SK-N-SH (cell line): ENCODE data around the gene TUBA4B. TPM values are rescaled to one million over a fixed set of nuclear protein-coding genes. Genes with fewer than 3 reads are reported as not detected.
A peak's percentile ranks its signal among the peaks of the same experiment; 100 is the strongest.

Experiments
- CTCF ChIA-PET: fragments of 300-600, 350-600 bp; formaldehyde crosslinking; extraction: SDS; loops from one replicate; lab custom pipeline; 2021; lab: Yijun Ruan, JAX
- POLR2A ChIA-PET: fragments of 350-600 bp; sonication (Branson Sonifier 250); formaldehyde crosslinking; extraction: SDS; loops from one replicate; lab custom pipeline; 2020; ENCODE audit warnings: antibody characterized with exemption, inconsistent platforms; lab: Yijun Ruan, JAX
- DNase-seq: peaks from one replicate; pipeline ENCODE4 v3.0.0; 2012
- H2AFZ ChIP-seq: fragments of 200-600 bp; sonication (generic); 2 replicates; pipeline ENCODE4 v1.8.1; 2016; ENCODE audit warnings: antibody characterized with exemption, mild to moderate bottlenecking, low read depth
- H3F3A ChIP-seq: fragments of 200-600 bp; sonication (generic); replicated peaks from 2 replicates; pipeline ENCODE3; 2016; ENCODE audit warnings: antibody characterized with exemption, mild to moderate bottlenecking; ENCODE audit not compliant: insufficient read depth
- H3K27ac ChIP-seq, 2 experiments: fragments of 200-500 bp in 1 of 2; fragments of 200-600 bp in 1 of 2; sonication (Bioruptor generic) in 1 of 2; sonication (generic), shearing (Covaris generic) in 1 of 2; 2 replicates each; pipeline versions ENCODE4 v1.5.1 to v1.6.1; 2014 to 2016; ENCODE audit warnings: low read depth in 2 of 2, inconsistent platforms in 1 of 2, low read length in 1 of 2, mild to moderate bottlenecking in 1 of 2, mixed read lengths in 1 of 2
- H3K27me3 ChIP-seq: fragments of 200-600 bp; sonication (generic), shearing (Covaris generic); 2 replicates; pipeline ENCODE4 v1.6.1; 2016; ENCODE audit warnings: mixed run types; ENCODE audit not compliant: insufficient read depth
- H3K36me3 ChIP-seq, 2 experiments: fragments of 200-500 bp in 1 of 2; fragments of 200-600 bp in 1 of 2; sonication (Bioruptor generic) in 1 of 2; sonication (generic) in 1 of 2; replicated peaks in 1 of 2; 2 replicates each; pipeline versions ENCODE3 to v1.5.1; 2014 to 2016; ENCODE audit warnings: low read length in 1 of 2, mild to moderate bottlenecking in 1 of 2; ENCODE audit not compliant: insufficient read depth in 2 of 2, control insufficient read depth in 1 of 2
- H3K4me1 ChIP-seq, 2 experiments: fragments of 200-500 bp in 1 of 2; fragments of 200-600 bp in 1 of 2; sonication (Bioruptor generic) in 1 of 2; sonication (generic), shearing (Covaris generic) in 1 of 2; 2 replicates each; pipeline versions ENCODE4 v1.5.1 to v1.6.1; 2014 to 2016; ENCODE audit warnings: low read depth in 1 of 2, low read length in 1 of 2, mixed run types in 1 of 2; ENCODE audit not compliant: insufficient read depth in 2 of 2, control insufficient read depth in 1 of 2
- H3K4me2 ChIP-seq: fragments of 200-600 bp; sonication (generic), shearing (Covaris generic); 2 replicates; pipeline ENCODE4 v1.6.1; 2017; ENCODE audit warnings: mixed run types
- H3K4me3 ChIP-seq, 2 experiments: fragments of 200-500 bp in 1 of 2; fragments of 200-600 bp in 1 of 2; sonication (Bioruptor generic) in 1 of 2; sonication (generic), shearing (Covaris generic) in 1 of 2; 2 replicates each; pipeline versions ENCODE4 v1.5.1 to v1.8.1; 2014 to 2016; ENCODE audit warnings: low read depth in 2 of 2, inconsistent platforms in 1 of 2, low read length in 1 of 2, mild to moderate bottlenecking in 1 of 2, mixed read lengths in 1 of 2, moderate library complexity in 1 of 2
- H3K79me2 ChIP-seq: fragments of 200-600 bp; sonication (generic); 2 replicates; pipeline ENCODE4 v1.8.1; 2017; ENCODE audit warnings: mild to moderate bottlenecking; ENCODE audit not compliant: insufficient read depth
- H3K9ac ChIP-seq: fragments of 200-600 bp; sonication (generic); 2 replicates; pipeline ENCODE4 v1.6.1; 2017; ENCODE audit warnings: mixed run types
- H3K9me2 ChIP-seq: fragments of 200-600 bp; sonication (generic); 2 replicates; pipeline ENCODE4 v1.6.1; 2017; ENCODE audit warnings: mixed run types
- H3K9me3 ChIP-seq: fragments of 200-600 bp; sonication (generic); 2 replicates; pipeline ENCODE4 v1.6.1; 2017; ENCODE audit warnings: mixed run types, mild to moderate bottlenecking, moderate library complexity
- H4K20me1 ChIP-seq: fragments of 200-600 bp; sonication (generic); 2 replicates; pipeline ENCODE4 v1.6.1; 2017; ENCODE audit warnings: mild to moderate bottlenecking, mixed run types; ENCODE audit not compliant: insufficient read depth
- CHD2 ChIP-seq: fragments of 150-350 bp; IDR thresholded peaks from 2 replicates; pipeline ENCODE4 v1.6.1; 2018; ENCODE audit warnings: low read length; ENCODE audit not compliant: partially characterized antibody
- ELF1 ChIP-seq: IDR thresholded peaks from 2 replicates; pipeline ENCODE4 v1.4.0; 2012
- EP300 ChIP-seq, 2 experiments: IDR thresholded peaks; 2 replicates each; pipeline versions ENCODE4 v1.4.0 to v1.6.1; 2012; ENCODE audit warnings: borderline replicate concordance in 1 of 2, low read depth in 1 of 2, low read length in 1 of 2
- EZH2phosphoT487 ChIP-seq: fragments of 200-600 bp; sonication (generic); IDR thresholded peaks from 2 replicates; pipeline ENCODE4 v1.6.1; 2017; ENCODE audit warnings: low read depth, mixed run types, mild to moderate bottlenecking, antibody characterized with exemption, moderate library complexity, borderline replicate concordance
- FOSL2 ChIP-seq: IDR thresholded peaks from 2 replicates; pipeline ENCODE4 v1.4.0; 2012; ENCODE audit warnings: low read depth, mild to moderate bottlenecking, moderate library complexity, borderline replicate concordance
- FOXM1 ChIP-seq: IDR thresholded peaks from 2 replicates; pipeline ENCODE4 v1.4.0; 2012; ENCODE audit warnings: low read depth, mild to moderate bottlenecking
- GABPA ChIP-seq: IDR thresholded peaks from 2 replicates; pipeline ENCODE4 v1.4.0; 2012; ENCODE audit warnings: low read depth, mild to moderate bottlenecking
- JUND ChIP-seq: IDR thresholded peaks from 2 replicates; pipeline ENCODE4 v1.4.0; 2012
- MEF2A ChIP-seq: IDR thresholded peaks from 2 replicates; pipeline ENCODE4 v1.4.0; 2012; ENCODE audit warnings: low read depth, borderline replicate concordance
- MXI1 ChIP-seq: IDR thresholded peaks from 2 replicates; pipeline ENCODE4 v1.6.1; 2012; ENCODE audit warnings: mild to moderate bottlenecking, low read depth, low read length, improper control_type of control experiment
- NFIC ChIP-seq: IDR thresholded peaks from 2 replicates; pipeline ENCODE4 v1.4.0; 2012; ENCODE audit warnings: borderline replicate concordance
- NRF1 ChIP-seq: IDR thresholded peaks from 2 replicates; pipeline ENCODE4 v1.6.1; 2012; ENCODE audit warnings: low read depth, mild to moderate bottlenecking, low read length
- RAD21 ChIP-seq: IDR thresholded peaks from 2 replicates; pipeline ENCODE4 v1.6.1; 2012; ENCODE audit warnings: mild to moderate bottlenecking, low read length
- RCOR1 ChIP-seq: fragments of 150-350 bp; IDR thresholded peaks from 2 replicates; pipeline ENCODE4 v1.6.1; 2017; ENCODE audit warnings: antibody characterized with exemption, low read length
- RFX5 ChIP-seq: IDR thresholded peaks from 2 replicates; pipeline ENCODE4 v1.6.1; 2012; ENCODE audit warnings: mild to moderate bottlenecking, improper control_type of control experiment, low read length
- RXRA ChIP-seq: IDR thresholded peaks from 2 replicates; pipeline ENCODE4 v1.4.0; 2012; ENCODE audit warnings: low read depth, mild to moderate bottlenecking, borderline replicate concordance
- SIN3A ChIP-seq: IDR thresholded peaks from 2 replicates; pipeline ENCODE4 v1.6.1; 2012; ENCODE audit warnings: low read depth, mild to moderate bottlenecking, low read length, moderate library complexity, borderline replicate concordance
- SMC3 ChIP-seq: IDR thresholded peaks from 2 replicates; pipeline ENCODE4 v1.6.1; 2012; ENCODE audit warnings: low read depth, low read length, improper control_type of control experiment
- TCF12 ChIP-seq: IDR thresholded peaks from 2 replicates; pipeline ENCODE4 v1.4.0; 2012
- TEAD4 ChIP-seq: IDR thresholded peaks from 2 replicates; pipeline ENCODE4 v1.4.0; 2012; ENCODE audit warnings: mild to moderate bottlenecking, borderline replicate concordance; ENCODE audit not compliant: insufficient read depth
- YY1 ChIP-seq: IDR thresholded peaks from 2 replicates; pipeline ENCODE4 v1.4.0; 2012; ENCODE audit warnings: low read depth, mild to moderate bottlenecking
- WGBS: methylation state at CpG from one replicate; pipeline ENCODE4 v1.1.6; 2017; ENCODE audit warnings: low lambda C conversion rate; 5-methylcytosine and 5-hydroxymethylcytosine counted together
- polyA plus RNA-seq, 3 experiments: library from polyadenylated mRNA; depleted of rRNA; stranded (reverse); fragments of >200 nt; gene quantifications; 2 replicates each; pipeline ENCODE4 v1.2.3, GENCODE V29; 2012
- TF ChIP-seq, protein P1 (sequence below): IDR thresholded peaks from 2 replicates; pipeline ENCODE4; 2012
- TF ChIP-seq, protein P2 (sequence below): fragments of 150-350 bp; IDR thresholded peaks from 2 replicates; pipeline ENCODE4 v1.6.1; 2017; ENCODE audit warnings: antibody characterized with exemption, low read length, low read depth, borderline replicate concordance
- TF ChIP-seq, protein P3 (sequence below): IDR thresholded peaks from 2 replicates; pipeline ENCODE4 v1.4.0; 2012; ENCODE audit warnings: low read depth

The TUBA4B gene
- polyA plus RNA-seq, 1 of the 3 experiments (the other 2 are of a cell fraction), result 0.03 TPM

DNA sequence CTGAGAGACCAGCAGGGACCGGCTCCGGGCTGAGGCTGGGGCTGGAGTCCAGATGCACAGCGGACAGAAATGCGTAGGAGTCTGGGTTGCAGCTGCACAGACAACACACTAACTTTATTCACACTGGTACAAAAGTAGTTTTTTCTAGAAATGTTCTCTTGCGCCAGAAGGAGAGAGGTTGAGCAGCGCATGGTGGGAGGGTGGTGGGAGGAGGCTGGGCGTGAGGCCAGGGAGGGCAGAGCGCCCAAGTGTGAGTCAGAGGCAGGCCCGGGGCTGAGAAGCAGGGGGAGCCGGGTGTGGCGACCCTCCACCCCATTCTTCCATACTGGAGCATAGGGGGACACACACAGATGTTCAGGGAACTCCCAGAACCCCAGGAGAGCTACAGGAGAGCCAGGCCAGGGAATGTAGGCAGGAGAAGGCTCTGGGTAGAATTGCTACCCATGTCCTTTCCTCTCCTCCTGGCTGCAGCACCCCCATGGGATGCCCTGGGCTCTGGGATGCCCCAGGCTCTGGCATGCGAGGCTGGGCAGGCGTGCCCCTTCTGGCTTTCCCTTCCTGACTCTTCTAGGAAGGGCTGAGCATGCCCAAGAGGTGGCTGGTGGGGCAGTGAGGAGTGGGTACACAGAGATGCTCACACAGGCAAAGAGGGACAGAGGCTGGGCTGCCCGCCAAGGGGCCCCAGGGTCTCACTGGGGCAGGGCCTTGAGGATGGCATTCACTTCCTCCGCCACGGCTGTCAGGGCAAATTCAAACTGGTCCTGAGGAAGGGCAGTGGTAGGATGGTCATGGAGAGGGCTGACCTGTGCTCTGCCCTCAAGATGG, 36.7 kb downstream of the TUBA4B start:
- Histone ChIP-seq H2AFZ (no peak overlapping the region; the same call in 1 of the 2 replicates), H3K9ac (no peak overlapping the region), H3K27ac (peak overlapping the region; percentile 9 to 46; a peak in 1 of 4 replicates)

DNA sequence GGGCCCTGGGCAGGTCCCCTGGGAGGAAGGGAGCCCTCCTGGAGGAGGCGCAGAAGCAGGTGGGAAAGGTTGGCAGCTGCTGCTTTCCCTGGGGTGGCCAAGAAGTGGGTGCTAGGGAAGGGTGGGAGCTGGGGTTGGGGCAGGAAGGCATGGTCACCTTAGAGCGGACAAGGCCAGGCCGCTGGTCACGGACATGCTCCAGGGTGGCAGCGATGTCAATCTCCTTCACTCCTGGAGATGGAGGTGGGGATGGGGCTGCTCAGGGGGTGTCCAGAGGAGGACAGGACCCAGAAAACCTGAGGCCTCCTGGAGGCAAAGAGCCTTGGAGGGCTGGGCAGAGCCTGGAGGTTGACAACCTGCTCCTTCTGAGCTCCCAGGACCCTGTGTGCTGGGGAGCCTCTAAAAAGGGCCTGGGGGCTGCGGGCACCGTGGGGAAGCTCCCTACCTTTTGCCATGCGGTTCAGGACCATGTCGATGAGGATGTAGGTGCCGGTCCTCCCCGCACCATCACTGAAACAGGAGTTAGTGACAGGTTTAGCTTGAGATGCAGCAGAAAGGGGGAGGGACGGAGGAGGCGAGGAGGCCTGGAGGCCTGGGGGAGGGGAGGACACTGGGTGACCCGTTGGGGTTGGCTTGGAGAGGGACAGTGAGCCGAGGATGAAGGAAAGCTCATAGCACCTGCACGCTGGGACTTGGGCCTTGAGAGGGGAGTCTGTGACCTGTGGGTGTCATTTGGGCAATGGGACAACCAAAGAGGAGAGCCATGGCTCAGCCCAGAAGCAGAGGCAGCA, 37.5 kb downstream of the TUBA4B start:
- WGBS, result 89% methylated on average over 15 of the region's 16 CpGs
- Histone ChIP-seq H3K27ac (no peak overlapping the region), H3K27me3 (no peaks in the 10 kb centered on the region), H2AFZ (no peak overlapping the region), H3F3A (peaks cover 12% of the 10 kb centered on the region), H4K20me1 (no peaks in the 10 kb centered on the region), H3K4me1 (peaks cover 8% of the 10 kb centered on the region in 2 experiments; a peak in 1 of 4 replicates), H3K4me2 (peak overlapping the region; percentile 66; the same call in 1 of the 2 replicates), H3K4me3 (no peak overlapping the region), H3K79me2 (no peaks in the 10 kb centered on the region), H3K9ac (no peak overlapping the region), H3K9me3 (no peaks in the 10 kb centered on the region), H3K36me3 (no peaks in the 10 kb centered on the region), H3K9me2 (no peaks in the 10 kb centered on the region)
- POLR2A ChIA-PET, result no interaction called here
- CTCF ChIA-PET, result interaction anchor here (1.9 to 9.0 kb wide), 4 partner anchors 11 to 131 kb away, joined by 6 to 312 read pairs (median 46); partner anchors contain the start of genes CNPPD1, DNAJB2, NHEJ1 and SLC23A3
- DNase-seq, result no peak
- no peak for TF ChIP-seq EP300 (IDR thresholded peaks at IDR 0.05; ENCODE audit: borderline replicate concordance in 1 of 2, low read depth in 1 of 2, low read length in 1 of 2)
- no peak for TF ChIP-seq SMC3
- TF ChIP-seq ELF1, result no peak
- TF ChIP-seq, protein P1, sequence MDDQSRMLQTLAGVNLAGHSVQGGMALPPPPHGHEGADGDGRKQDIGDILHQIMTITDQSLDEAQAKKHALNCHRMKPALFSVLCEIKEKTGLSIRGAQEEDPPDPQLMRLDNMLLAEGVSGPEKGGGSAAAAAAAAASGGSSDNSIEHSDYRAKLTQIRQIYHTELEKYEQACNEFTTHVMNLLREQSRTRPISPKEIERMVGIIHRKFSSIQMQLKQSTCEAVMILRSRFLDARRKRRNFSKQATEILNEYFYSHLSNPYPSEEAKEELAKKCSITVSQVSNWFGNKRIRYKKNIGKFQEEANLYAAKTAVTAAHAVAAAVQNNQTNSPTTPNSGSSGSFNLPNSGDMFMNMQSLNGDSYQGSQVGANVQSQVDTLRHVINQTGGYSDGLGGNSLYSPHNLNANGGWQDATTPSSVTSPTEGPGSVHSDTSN, result no peak
- no peak for TF ChIP-seq MXI1
- no peak for TF ChIP-seq RFX5
- TF ChIP-seq, protein P2, sequence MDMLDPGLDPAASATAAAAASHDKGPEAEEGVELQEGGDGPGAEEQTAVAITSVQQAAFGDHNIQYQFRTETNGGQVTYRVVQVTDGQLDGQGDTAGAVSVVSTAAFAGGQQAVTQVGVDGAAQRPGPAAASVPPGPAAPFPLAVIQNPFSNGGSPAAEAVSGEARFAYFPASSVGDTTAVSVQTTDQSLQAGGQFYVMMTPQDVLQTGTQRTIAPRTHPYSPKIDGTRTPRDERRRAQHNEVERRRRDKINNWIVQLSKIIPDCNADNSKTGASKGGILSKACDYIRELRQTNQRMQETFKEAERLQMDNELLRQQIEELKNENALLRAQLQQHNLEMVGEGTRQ, result no peak
- TF ChIP-seq JUND, result no peak
- TF ChIP-seq CHD2, result no peak
- no peak for TF ChIP-seq RCOR1
- no peak for TF ChIP-seq NFIC
- no peak for TF ChIP-seq RXRA
- TF ChIP-seq GABPA, result no peak
- TF ChIP-seq SIN3A, result no peak
- no peak for TF ChIP-seq MEF2A
- no peak for TF ChIP-seq RAD21
- no peak for TF ChIP-seq YY1

More for the DNA sequence above, 36.7 kb downstream of the TUBA4B start:
- peaks cover 0 to 4% of the 10 kb centered on the region in 2 experiments for H3K36me3 ChIP-seq
- CTCF ChIA-PET, result interaction anchor here (1.3 to 9.0 kb wide), 5 partner anchors 9 to 130 kb away, joined by 3 to 312 read pairs (median 6); partner anchors contain the start of genes CNPPD1, DNAJB2 and SLC23A3
- H4K20me1 ChIP-seq, result no peaks in the 10 kb centered on the region
- peak overlapping the region; percentile 66; the same call in 1 of the 2 replicates for H3K4me2 ChIP-seq
- POLR2A ChIA-PET, result no interaction called here
- no peaks in the 10 kb centered on the region for H3K9me2 ChIP-seq
- H3K9me3 ChIP-seq, result no peaks in the 10 kb centered on the region
- DNase-seq, result no peak
- no peaks in the 10 kb centered on the region for H3K79me2 ChIP-seq
- TF ChIP-seq NFIC, result peak; percentile 92
- TF ChIP-seq, protein P3, sequence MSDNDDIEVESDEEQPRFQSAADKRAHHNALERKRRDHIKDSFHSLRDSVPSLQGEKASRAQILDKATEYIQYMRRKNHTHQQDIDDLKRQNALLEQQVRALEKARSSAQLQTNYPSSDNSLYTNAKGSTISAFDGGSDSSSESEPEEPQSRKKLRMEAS, result peak; percentile 63; the same call in 1 of the 2 replicates
- no peak for TF ChIP-seq RCOR1
- TF ChIP-seq, protein P2, result no peak
- no peak for TF ChIP-seq EZH2phosphoT487
- TF ChIP-seq FOXM1, result no peak
- TF ChIP-seq FOSL2, result peak; percentile 73
- 0 out of 2 replicates have a peak, but pooled peaks have one; percentile 26 for TF ChIP-seq NRF1
- no peak for TF ChIP-seq ELF1
- 0 out of 2 replicates have a peak, but pooled peaks have one; percentile 11 for TF ChIP-seq TEAD4
- peak; percentile 33; the same call in 1 of the 2 replicates for TF ChIP-seq TCF12
- H3F3A ChIP-seq, result peaks cover 12% of the 10 kb centered on the region
- no peak overlapping the region for H3K4me3 ChIP-seq
- peaks cover 4 to 8% of the 10 kb centered on the region in 2 experiments; a peak in 1 of 4 replicates for H3K4me1 ChIP-seq
- 54% methylated on average over 14 of the region's 16 CpGs for WGBS
- H3K27me3 ChIP-seq, result no peaks in the 10 kb centered on the region
